GM13977 (cell line): Measurements from ENCODE around the gene RPL38.

ENCODE experiments used
- DNase-seq: peaks from one replicate; pipeline ENCODE4 v3.0.0; 2012; ENCODE audit warnings: low spot score
- CTCF ChIP-seq: IDR thresholded peaks from 2 replicates; pipeline ENCODE4 v1.5.1; 2012; ENCODE audit warnings: mild to moderate bottlenecking, control low read depth; ENCODE audit not compliant: insufficient read depth; ENCODE audit errors: extremely low read depth, missing control alignments
- in situ Hi-C: fragments of 300-500 bp; cut with MboI; formaldehyde crosslinking; loops from one replicate; pipeline ENCODE4 v1.12.0; 2022; ENCODE audit warnings: low sequenced_read_pairs, low pct_unique_long_range_greater_than_20kb, mixed read lengths, inconsistent platforms; ENCODE audit not compliant: unreplicated experiment

The RPL38 gene

GRCh38 chr17:74199306-74200092, 4.0 kb upstream of the RPL38 start:
- peak; percentile 79 for DNase-seq

GRCh38 chr17:74200112-74200511, 3.4 kb upstream of the RPL38 start:
- no peak for TF ChIP-seq CTCF
- in situ Hi-C loops: no loop called here
- DNase-seq: no peak

More at GRCh38 chr17:74199306-74200092, 4.0 kb upstream of the RPL38 start:
- in situ Hi-C loops: no loop called here
- peak; percentile 96 for TF ChIP-seq CTCF

- DNase-seq: no peak
- in situ Hi-C loops: no loop called here
- no peak for TF ChIP-seq CTCF
Observed at GRCh38 chr17:74201250-74201649, 2.2 kb upstream of the RPL38 start.

- no peak for DNase-seq
- in situ Hi-C loops: no loop called here
- no peak for TF ChIP-seq CTCF
Observed at GRCh38 chr17:74201948-74202347, 1.5 kb upstream of the RPL38 start.

GRCh38 chr17:74202938-74203337, 540 bp upstream of the RPL38 start:
- in situ Hi-C loops: no loop called here
- no peak for TF ChIP-seq CTCF
- no peak for DNase-seq

GRCh38 chr17:74204474-74204873, 996 bp downstream of the RPL38 start:
- in situ Hi-C loops: no loop called here
- DNase-seq: no peak
- TF ChIP-seq CTCF: no peak
